OCI-M2 (cell line): ENCODE results near the gene TMEM150B.

Experiments
- DNase-seq: peaks from one replicate; lab custom pipeline; 2025; ENCODE audit not compliant: unreplicated experiment; lab: John Stamatoyannopoulos, UW

The TMEM150B gene

GRCh38 chr19:55325172-55325571, at the start of gene TMEM150B:
TMEM150B (minus strand) TSS chr19:55325341; CDS start chr19:55321036, 4,305 bp downstream.
- DNase-seq, result no peak

GRCh38 chr19:55373993-55374757, 49.0 kb upstream of the TMEM150B start:
- DNase-seq, result no peak

GRCh38 chr19:55373306-55373992, 48.3 kb upstream of the TMEM150B start:
- no peak for DNase-seq

GRCh38 chr19:55372316-55373081, 47.4 kb upstream of the TMEM150B start:
- no peak for DNase-seq

- DNase-seq, result no peak
Observed at GRCh38 chr19:55370305-55370988, 45.3 kb upstream of the TMEM150B start, which contains the start of gene IL11. IL11 (minus strand) TSS chr19:55370463; CDS start chr19:55370310, 153 bp downstream.

- no peak for DNase-seq
Observed at GRCh38 chr19:55369653-55370304, 44.6 kb upstream of the TMEM150B start.

GRCh38 chr19:55368701-55369563, 43.8 kb upstream of the TMEM150B start:
- no peak for DNase-seq

- DNase-seq, result no peak
Observed at GRCh38 chr19:55368106-55368505, 43.0 kb upstream of the TMEM150B start.

GRCh38 chr19:55366790-55367189, 41.6 kb upstream of the TMEM150B start:
- no peak for DNase-seq

- no peak for DNase-seq
Observed at GRCh38 chr19:55365964-55366363, 40.8 kb upstream of the TMEM150B start.

- DNase-seq, result no peak
Observed at GRCh38 chr19:55365245-55365644, 40.1 kb upstream of the TMEM150B start.

GRCh38 chr19:55362990-55363716, 38.0 kb upstream of the TMEM150B start, which contains the start of gene GARIN5B:
GARIN5B (minus strand) TSS chr19:55363260; CDS start chr19:55363066, 194 bp downstream.
- DNase-seq, result no peak

GRCh38 chr19:55362174-55362989, 37.2 kb upstream of the TMEM150B start:
- no peak for DNase-seq

- DNase-seq, result no peak
Observed at GRCh38 chr19:55360902-55361301, 35.8 kb upstream of the TMEM150B start.

GRCh38 chr19:55358943-55359908, 34.1 kb upstream of the TMEM150B start:
- no peak for DNase-seq

- no peak for DNase-seq
Observed at GRCh38 chr19:55358493-55358892, 33.4 kb upstream of the TMEM150B start.
